ENCODE results near the gene WWTR1. TPM values are rescaled to one million over a fixed set of nuclear protein-coding genes. Genes with fewer than 3 reads are reported as not detected.

WWTR1 gene
- total and polyA plus RNA-seq, 2 experiments from 2014 or later = 25.1 to 26.2 TPM

GRCh38 chr3:149701977-149702350 is 44.1 kb upstream of the WWTR1 start:
- TF ChIP-seq NANOG (IDR thresholded peaks at IDR 0.05; ENCODE audit: borderline replicate concordance) (no peak), ZNF331 (CRISPR knock-in tag; IDR thresholded peaks at IDR 0.05; ENCODE audit: low read depth) (no peak), CREB1 (CRISPR knock-in tag; IDR thresholded peaks at IDR 0.05; ENCODE audit: low read depth) (no peak), CTCF (conservative IDR thresholded peaks at IDR 0.05; ENCODE audit: low read depth in 2 of 2) (no peak), ETS1 (IDR thresholded peaks at IDR 0.05) (no peak), POLR2AphosphoS5 (IDR thresholded peaks at IDR 0.05; ENCODE audit: low read depth) (no peak), EZH2phosphoT487 (IDR thresholded peaks at IDR 0.05; ENCODE audit: unreplicated experiment) (no peak), ZNF114 (CRISPR knock-in tag; IDR thresholded peaks at IDR 0.05) (no peak), ZNF462 (CRISPR knock-in tag; IDR thresholded peaks at IDR 0.05) (no peak), JUNB (IDR thresholded peaks at IDR 0.05; ENCODE audit: unreplicated experiment) (no peak), EZH2 (IDR thresholded peaks at IDR 0.05; ENCODE audit: low read depth, unreplicated experiment) (no peak)
- H3K4me2 ChIP-seq = no peak overlapping the region
- H3K4me3 Mint-ChIP-seq = no peak overlapping the region
- H3K4me1 ChIP-seq (ENCODE audit: insufficient read depth) = peaks cover 9% of the 10 kb centered on the region
- peaks cover 7% of the 10 kb centered on the region; the same call in 1 of the 2 replicates for H3K36me3 ChIP-seq (ENCODE audit: insufficient read depth)
- H3K9me3 Mint-ChIP-seq = peaks cover 31% of the 10 kb centered on the region
- no peak for DNase-seq (ENCODE audit: low spot score)
- H2AFZ ChIP-seq = no peak overlapping the region
- peaks cover 12% of the 10 kb centered on the region for H3K27me3 Mint-ChIP-seq (ENCODE audit: insufficient read depth, low read depth, poor library complexity)
- peaks cover 12% of the 10 kb centered on the region; the same call in 2 of the 3 replicates for H3K4me1 Mint-ChIP-seq
- peaks cover 22% of the 10 kb centered on the region for H3K36me3 Mint-ChIP-seq (ENCODE audit: low read depth)
- H3K27me3 ChIP-seq (ENCODE audit: insufficient read depth) = no peaks in the 10 kb centered on the region
- H3K9me2 ChIP-seq (ENCODE audit: insufficient read depth) = 0 out of 2 replicates have a peak, but pooled peaks cover 3% of the 10 kb centered on the region
- H3K4me3 ChIP-seq = no peak overlapping the region
- no peak overlapping the region for H3K27ac Mint-ChIP-seq
- H3K27ac ChIP-seq (ENCODE audit: low read depth) = no peak overlapping the region
- ATAC-seq = no peak
- no peaks in the 10 kb centered on the region for H3F3A ChIP-seq (replicated peaks; ENCODE audit: low read depth)
- no peaks in the 10 kb centered on the region for H3K79me2 ChIP-seq (replicated peaks; ENCODE audit: insufficient read depth)
- H4K20me1 ChIP-seq (replicated peaks; ENCODE audit: insufficient read depth) = no peaks in the 10 kb centered on the region

Data from GM23338 (cell line).